ENCODE measurements around the gene RCAN2. TPM values are rescaled to one million over a fixed set of nuclear protein-coding genes. Genes with fewer than 3 reads are reported as not detected.

The RCAN2 gene
- total RNA-seq, 3 donors from 2014 or later, result 2.9 to 14.9 (median 5.9) TPM

GRCh38 chr6:46199387-46199786 is 291.9 kb downstream of the RCAN2 start:
- Histone ChIP-seq H3K27me3 (no peaks in the 10 kb centered on the region), H3K9me3 (no peaks in the 10 kb centered on the region), H3K27ac (no peak overlapping the region), H3K4me3 (no peak overlapping the region), H3K4me1 (no peaks in the 10 kb centered on the region), H3K36me3 (no peaks in the 10 kb centered on the region)
- no peak for TF ChIP-seq CTCF (IDR thresholded peaks at IDR 0.05)
- no peak for TF ChIP-seq POLR2A (IDR thresholded peaks at IDR 0.05)
- TF ChIP-seq POLR2AphosphoS5 (IDR thresholded peaks at IDR 0.05), result no peak
- intact Hi-C loops (cut with DNase I; ENCODE audit: low total_unique reads), result no loop called here
- DNase-seq (ENCODE audit: low spot score in 2 of 2), result no peak

- Histone ChIP-seq H3K27me3 (no peaks in the 10 kb centered on the region), H3K4me1 (no peaks in the 10 kb centered on the region), H3K9me3 (no peaks in the 10 kb centered on the region), H3K27ac (no peak overlapping the region), H3K36me3 (no peaks in the 10 kb centered on the region), H3K4me3 (no peak overlapping the region)
- intact Hi-C loops (cut with DNase I; ENCODE audit: low total_unique reads), result no loop called here
- no peak for DNase-seq (ENCODE audit: low spot score in 2 of 2)
- no peak for TF ChIP-seq POLR2A (IDR thresholded peaks at IDR 0.05)
- no peak for TF ChIP-seq POLR2AphosphoS5 (IDR thresholded peaks at IDR 0.05)
- no peak for TF ChIP-seq CTCF (IDR thresholded peaks at IDR 0.05)
Observed at GRCh38 chr6:46191961-46192360, 299.3 kb downstream of the RCAN2 start.

GRCh38 chr6:46190889-46191288 is 300.4 kb downstream of the RCAN2 start:
- Histone ChIP-seq H3K4me3 (no peak overlapping the region), H3K4me1 (no peaks in the 10 kb centered on the region), H3K9me3 (no peaks in the 10 kb centered on the region), H3K27ac (no peak overlapping the region), H3K36me3 (no peaks in the 10 kb centered on the region), H3K27me3 (no peaks in the 10 kb centered on the region)
- intact Hi-C loops (cut with DNase I; ENCODE audit: low total_unique reads), result no loop called here
- no peak for TF ChIP-seq POLR2AphosphoS5 (IDR thresholded peaks at IDR 0.05)
- no peak for TF ChIP-seq POLR2A (IDR thresholded peaks at IDR 0.05)
- TF ChIP-seq CTCF (IDR thresholded peaks at IDR 0.05), result no peak
- DNase-seq (ENCODE audit: low spot score in 2 of 2), result no peak

- no peaks in the 10 kb centered on the region for H3K27me3 ChIP-seq
- no peaks in the 10 kb centered on the region for H3K9me3 ChIP-seq
- DNase-seq (ENCODE audit: low spot score in 2 of 2), result no peak
- intact Hi-C loops (cut with DNase I; ENCODE audit: low total_unique reads), result no loop called here
- H3K4me3 ChIP-seq, result no peak overlapping the region
- no peaks in the 10 kb centered on the region for H3K36me3 ChIP-seq
- TF ChIP-seq POLR2A (IDR thresholded peaks at IDR 0.05) (no peak), CTCF (IDR thresholded peaks at IDR 0.05) (no peak), POLR2AphosphoS5 (IDR thresholded peaks at IDR 0.05) (no peak)
- no peak overlapping the region for H3K27ac ChIP-seq
- H3K4me1 ChIP-seq, result no peaks in the 10 kb centered on the region
Observed at GRCh38 chr6:46189726-46190125, 301.5 kb downstream of the RCAN2 start.

GRCh38 chr6:46186583-46186982 is 304.7 kb downstream of the RCAN2 start:
- no peak overlapping the region for H3K27ac ChIP-seq
- DNase-seq (ENCODE audit: low spot score in 2 of 2), result no peak
- intact Hi-C loops (cut with DNase I; ENCODE audit: low total_unique reads), result no loop called here

More at GRCh38 chr6:46186583-46186982, 304.7 kb downstream of the RCAN2 start:
- TF ChIP-seq POLR2A (IDR thresholded peaks at IDR 0.05) (no peak), POLR2AphosphoS5 (IDR thresholded peaks at IDR 0.05) (no peak), CTCF (IDR thresholded peaks at IDR 0.05) (no peak)
- Histone ChIP-seq H3K4me3 (no peak overlapping the region), H3K4me1 (no peaks in the 10 kb centered on the region), H3K27me3 (no peaks in the 10 kb centered on the region), H3K36me3 (no peaks in the 10 kb centered on the region), H3K9me3 (no peaks in the 10 kb centered on the region)
